Stimulated activated CD8-positive, alpha-beta memory T cell treated with anti-CD3 and anti-CD28 coated beads, Interleukin-15, amount 100 ng/mL, for 4 hours (primary cell): ENCODE data around the gene CBLC.

Experiments
- DNase-seq, 2 donors: peaks; one replicate each; pipeline ENCODE4 v3.0.0-alpha.2; 2020; ENCODE audit warnings: low read depth in 2 of 2

The CBLC gene, protein sequence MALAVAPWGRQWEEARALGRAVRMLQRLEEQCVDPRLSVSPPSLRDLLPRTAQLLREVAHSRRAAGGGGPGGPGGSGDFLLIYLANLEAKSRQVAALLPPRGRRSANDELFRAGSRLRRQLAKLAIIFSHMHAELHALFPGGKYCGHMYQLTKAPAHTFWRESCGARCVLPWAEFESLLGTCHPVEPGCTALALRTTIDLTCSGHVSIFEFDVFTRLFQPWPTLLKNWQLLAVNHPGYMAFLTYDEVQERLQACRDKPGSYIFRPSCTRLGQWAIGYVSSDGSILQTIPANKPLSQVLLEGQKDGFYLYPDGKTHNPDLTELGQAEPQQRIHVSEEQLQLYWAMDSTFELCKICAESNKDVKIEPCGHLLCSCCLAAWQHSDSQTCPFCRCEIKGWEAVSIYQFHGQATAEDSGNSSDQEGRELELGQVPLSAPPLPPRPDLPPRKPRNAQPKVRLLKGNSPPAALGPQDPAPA

GRCh38 chr19:44777715-44778347 lies at the start of gene CBLC:
Gene CBLC (plus strand): TSS chr19:44777890. CDS start chr19:44777932, 42 bp downstream.
- no peak for DNase-seq

- DNase-seq: no peak
Observed at GRCh38 chr19:44728178-44728577, 49.5 kb upstream of the CBLC start.

DNA sequence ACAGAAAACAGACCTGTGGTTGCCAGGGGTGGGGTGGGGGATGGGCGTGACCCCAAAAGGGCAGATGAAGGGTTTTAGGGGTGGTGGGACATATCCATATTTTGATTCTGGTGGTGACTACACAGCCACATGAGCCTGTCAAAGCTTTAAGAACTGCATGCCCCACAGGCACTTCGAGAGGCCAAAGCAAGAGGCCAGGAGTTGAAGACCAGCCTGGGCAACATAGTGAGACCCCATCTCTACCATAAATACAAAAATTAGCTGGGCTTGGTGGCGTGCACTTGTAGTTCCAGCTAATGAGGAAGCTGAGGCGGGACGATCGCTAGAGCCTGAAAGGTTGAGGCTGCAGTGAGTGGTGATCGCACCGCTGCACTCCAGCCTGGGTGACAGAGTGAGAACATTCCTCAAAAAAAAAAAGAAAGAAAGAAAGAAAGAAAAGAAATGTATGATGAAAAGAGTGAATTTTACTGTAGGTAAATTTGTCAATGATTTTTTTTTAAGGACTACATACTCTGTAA lies 48.1 kb upstream of the CBLC start:
- no peak for DNase-seq

DNA sequence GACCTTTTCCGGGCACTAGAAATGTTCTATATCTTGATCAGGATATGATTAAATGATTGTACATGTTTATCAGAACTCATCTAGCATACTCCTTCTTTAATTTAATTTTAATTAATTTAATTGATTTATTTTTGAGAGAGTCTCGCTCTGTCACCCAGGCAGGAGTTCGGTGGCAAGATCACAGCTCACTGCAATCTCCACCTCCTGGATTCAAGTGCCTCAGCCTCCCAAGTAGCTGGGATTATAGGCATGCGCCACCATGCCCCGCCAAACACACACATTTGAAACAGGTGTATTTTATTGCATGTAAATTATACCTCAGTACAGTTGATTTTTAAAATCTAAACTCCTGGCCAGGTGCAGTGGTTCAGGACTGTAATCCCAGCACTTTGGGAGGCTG lies 46.6 kb upstream of the CBLC start:
- DNase-seq: no peak

- no peak for DNase-seq
Observed at GRCh38 chr19:44731622-44732021, 46.1 kb upstream of the CBLC start.

DNA sequence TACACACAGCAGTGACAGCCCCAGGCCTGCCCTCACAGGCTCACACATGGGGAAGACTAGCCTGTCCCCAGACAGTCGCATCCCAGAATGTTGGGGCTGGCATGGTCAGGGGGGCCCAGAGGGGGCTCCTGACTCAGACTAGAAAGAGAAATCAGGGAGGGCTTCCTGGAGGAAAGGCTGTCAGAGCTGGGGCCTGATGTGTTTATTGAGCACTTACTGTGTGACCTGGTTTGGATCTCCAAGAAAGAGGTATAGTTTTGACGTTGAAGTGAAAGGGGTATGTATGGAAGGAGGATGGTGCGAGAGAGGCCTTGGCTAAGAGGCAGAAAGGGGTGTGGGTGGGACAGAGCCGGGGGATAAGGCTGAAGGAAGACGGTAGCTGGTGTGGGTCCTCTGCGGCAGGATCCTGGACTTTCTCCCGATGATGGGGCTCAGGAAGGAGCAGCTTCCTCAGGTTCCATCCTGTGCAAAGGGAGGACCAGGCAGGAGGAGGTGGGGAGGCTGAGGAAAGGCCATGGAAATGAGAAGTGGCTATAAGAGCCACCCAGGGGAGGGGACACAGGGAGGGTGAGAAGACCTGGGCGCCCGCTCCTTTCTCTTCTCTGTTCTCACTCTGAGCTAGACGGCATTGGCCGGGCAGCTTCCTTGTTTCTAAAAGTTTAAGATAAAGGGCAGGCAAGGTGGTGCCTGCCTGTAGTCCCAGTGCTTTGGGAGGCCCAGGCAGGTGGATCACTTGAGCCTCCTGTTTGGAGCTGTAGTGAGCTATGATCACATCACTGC lies 45.3 kb upstream of the CBLC start:
- no peak for DNase-seq

DNA sequence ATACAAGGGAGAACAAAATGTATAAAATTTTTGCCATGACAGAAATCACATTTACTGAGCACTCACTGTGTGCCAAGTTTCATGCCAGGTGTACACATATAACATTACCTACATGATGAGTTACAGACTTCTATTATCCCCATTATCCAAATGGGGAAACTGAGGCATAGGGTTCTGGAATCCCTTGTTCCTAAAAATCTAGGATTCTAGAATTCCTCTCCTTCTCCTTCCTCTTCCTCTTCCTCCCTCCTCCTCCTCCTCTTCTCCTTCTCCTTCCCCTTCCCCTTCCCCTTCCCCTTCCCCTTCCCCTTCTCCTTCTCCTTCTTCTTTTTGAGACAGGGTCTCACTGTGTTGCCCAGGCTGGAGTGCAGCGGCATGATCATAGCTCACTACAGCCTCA lies 43.3 kb upstream of the CBLC start:
- DNase-seq: no peak

DNA sequence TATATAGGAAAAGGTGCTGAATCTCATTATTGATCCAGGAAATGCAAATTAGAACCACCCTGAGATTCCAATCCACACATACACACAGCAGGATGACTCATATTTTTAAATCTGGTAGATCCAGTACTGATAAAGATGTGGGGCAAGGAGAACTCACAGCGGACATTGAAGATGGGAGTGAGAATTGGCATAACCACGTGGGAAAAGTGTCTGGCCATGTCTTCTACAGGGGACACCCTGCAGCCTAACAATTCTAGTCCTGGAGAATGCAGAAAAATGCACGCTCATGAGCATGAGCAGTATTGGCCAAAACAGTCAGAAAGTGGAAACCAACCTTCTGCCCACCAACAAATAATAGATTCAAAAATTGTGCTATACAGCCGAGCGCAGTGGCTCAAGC lies 42.7 kb upstream of the CBLC start:
- DNase-seq: no peak

GRCh38 chr19:44737238-44738071 lies 40.2 kb upstream of the CBLC start:
- DNase-seq: no peak

DNA sequence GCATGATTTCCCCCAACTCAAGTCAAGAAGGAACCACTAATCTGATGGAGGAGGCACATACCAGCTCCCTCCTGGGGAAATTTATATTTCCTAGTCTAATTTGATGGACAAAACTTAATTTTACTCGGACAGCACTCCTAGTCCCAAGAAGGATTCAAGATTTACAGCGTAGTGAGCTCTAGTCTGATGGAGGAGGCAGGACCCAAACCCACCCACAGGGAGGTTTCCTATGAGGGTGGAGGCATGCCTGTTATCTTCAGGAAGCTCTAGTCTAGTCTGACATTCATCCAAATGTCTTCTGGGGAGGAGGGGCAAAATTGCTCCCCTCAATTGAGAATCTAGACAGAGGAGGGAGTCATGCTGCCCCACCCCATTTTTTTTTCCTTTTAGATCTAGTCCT lies 39.6 kb upstream of the CBLC start:
- DNase-seq: no peak

DNA sequence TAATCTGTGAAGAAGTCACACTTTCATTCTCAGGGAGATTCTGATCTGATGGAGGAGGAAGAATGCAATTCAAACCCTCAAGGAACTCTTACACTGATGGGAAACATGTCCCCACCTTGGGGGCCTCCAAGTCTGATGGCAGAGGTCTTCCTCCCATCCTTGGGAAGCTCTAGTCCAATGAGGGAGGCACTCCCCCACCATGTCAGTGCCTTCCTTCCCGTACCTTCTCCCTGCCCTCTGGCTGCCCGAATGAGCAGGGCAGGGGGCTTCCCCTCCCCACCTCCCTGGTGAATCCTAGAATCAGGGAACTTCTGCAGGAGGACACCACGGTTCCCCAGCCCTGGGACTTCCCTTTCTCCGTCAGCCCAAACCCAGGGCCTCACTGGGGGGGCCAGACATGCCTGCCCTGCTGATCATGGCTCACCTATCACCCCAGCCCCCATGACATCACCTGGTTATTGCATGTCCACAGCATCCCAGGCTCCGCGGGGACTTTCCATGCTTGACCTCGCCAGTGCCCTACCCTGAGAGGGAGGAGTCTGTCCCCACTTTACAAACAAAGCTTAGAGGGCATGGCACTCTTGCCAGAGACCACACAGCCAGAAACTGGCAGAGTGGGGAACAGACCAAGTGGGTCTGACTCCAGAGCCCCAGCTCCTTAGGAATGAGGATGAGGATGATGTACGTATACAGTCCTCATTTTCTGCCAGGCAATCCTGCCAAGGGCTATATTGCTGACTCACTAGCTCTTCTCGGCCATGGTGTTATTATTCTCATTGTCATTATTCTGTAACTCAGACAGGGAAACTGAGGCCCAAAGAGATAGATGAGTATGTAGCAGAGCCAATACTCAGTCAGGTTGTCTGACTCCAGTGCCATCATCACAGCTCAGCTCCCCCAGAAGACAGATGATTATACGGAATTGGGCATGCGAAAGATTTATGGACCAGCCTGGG lies 38.8 kb upstream of the CBLC start:
- DNase-seq: no peak

GRCh38 chr19:44740351-44740824 lies 37.3 kb upstream of the CBLC start:
- no peak for DNase-seq

- no peak for DNase-seq
Observed at GRCh38 chr19:44741258-44741731, 36.4 kb upstream of the CBLC start.

DNA sequence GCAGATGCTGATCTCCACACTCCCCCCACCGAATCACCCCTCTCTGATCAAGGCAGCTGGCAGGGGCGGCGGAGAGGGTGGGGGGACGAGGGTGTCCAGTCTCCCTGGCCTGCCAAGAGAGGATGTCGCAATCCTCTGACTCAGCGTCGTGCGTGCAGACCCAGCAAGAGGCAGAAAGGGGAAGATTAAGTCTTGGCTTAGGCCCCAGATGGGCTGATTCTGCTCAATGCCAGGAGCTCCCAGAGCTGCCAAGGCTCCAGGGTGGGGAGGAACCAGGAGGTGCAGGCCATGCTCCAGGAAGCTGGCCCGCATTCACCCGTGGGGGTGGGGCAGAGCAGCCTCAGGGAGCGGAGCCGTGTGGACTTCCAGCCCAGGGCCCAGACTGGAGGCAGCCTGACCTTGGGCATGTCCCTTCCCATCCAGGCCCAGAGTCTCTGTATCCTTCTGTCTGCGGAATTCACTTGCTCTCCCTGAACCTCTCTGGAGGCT lies 35.8 kb upstream of the CBLC start:
- no peak for DNase-seq

DNA sequence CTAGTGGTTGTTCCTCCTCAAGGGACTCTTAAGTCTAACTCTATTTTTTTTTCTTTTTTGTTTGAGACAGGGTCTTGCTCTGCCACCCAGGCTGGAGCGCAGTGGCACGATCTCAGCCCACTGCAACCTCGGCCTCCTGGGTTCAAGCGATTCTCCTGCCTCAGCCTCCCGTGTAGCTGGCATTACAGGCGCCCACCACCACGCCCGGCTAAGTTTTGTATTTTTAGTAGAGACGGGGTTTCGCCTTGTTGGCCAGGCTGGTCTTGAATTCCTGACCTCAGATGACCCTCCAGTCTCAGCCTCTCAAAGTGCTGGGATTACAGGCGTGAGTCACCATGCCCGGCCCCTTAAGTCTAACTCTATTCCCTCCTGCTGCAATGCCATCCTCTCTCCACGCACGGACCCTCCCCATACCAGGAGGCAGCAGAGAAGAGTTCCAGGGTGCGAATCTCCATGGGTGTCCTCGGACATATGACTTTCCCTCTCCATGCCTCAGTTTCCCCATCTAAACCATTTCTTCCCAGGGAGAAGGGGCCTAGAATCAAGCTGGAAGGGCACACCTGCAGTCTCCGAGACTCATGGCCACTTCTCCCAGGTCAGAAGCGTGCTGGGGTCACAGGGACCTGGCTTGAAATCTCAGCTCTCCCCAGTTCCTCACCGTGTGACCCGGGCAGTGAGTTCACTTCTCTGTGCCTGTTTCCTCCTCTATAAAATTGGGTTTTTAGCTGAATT lies 35.2 kb upstream of the CBLC start:
- no peak for DNase-seq

GRCh38 chr19:44744871-44745332 lies 32.8 kb upstream of the CBLC start:
- DNase-seq: no peak

- DNase-seq: no peak
Observed at GRCh38 chr19:44745341-44745831, 32.3 kb upstream of the CBLC start.

GRCh38 chr19:44745887-44746600 lies 31.6 kb upstream of the CBLC start:
- DNase-seq: no peak
